ENCODE measurements around the gene RHOBTB1.

DNA sequence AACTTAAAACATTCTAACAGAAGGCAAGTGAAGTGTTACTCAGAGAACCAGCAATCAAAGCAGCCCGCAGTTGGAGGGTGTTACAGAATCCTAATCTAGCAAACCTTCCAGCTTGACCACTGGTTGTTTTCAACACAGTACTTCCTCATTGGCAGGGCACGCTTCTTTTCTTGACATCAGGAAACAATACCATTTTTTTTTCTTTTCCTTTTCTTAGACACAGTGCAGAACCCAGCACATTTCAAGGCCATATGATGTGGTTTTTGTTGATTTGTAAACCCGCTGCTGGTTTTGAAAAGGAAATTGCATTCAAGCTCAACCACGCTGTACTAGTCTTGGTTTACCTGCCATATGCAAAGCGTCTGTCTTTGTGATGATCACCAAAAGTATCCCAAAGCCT lies 33.4 kb downstream of the RHOBTB1 start:
- TF ChIP-seq MAX (IDR thresholded peaks at IDR 0.05), result no peak
- no peak for TF ChIP-seq REST (IDR thresholded peaks at IDR 0.05; ENCODE audit: low read depth)
- TF ChIP-seq ZBTB7A (IDR thresholded peaks at IDR 0.05; ENCODE audit: low read depth), result no peak
- TF ChIP-seq CEBPB (IDR thresholded peaks at IDR 0.05), result no peak

All from Ishikawa (cell line).